Right renal pelvis (tissue), 4 donors: ENCODE measurements around the gene RABGEF1. TPM values are rescaled to one million over a fixed set of nuclear protein-coding genes. Genes with fewer than 3 reads are reported as not detected.
"Not testable (repeated sequence)": the region's sequence is repeated elsewhere in the genome, so short reads cannot be mapped to it uniquely, and the experiment has no call there.

ENCODE experiments used
- DNase-seq, 4 donors: peaks; one replicate each; pipeline ENCODE4 v3.0.0-alpha.2; 2013; ENCODE audit warnings: low read depth in 4 of 4, low spot score in 3 of 4, missing footprints in 1 of 4
- polyA plus RNA-seq, 4 donors: library from polyadenylated mRNA; unstranded; fragments of 120-200 nt; gene quantifications; one replicate each; pipeline ENCODE4 v1.2.1, GENCODE V29; 2013; ENCODE audit not compliant: insufficient read length in 4 of 4

RABGEF1 gene
- polyA plus RNA-seq, 4 donors: 29.0 to 37.1 (median 33.9) TPM

GRCh38 chr7:66845379-66846095 is 105.0 kb downstream of the RABGEF1 start:
- no peak for DNase-seq

GRCh38 chr7:66846096-66846445 is 105.5 kb downstream of the RABGEF1 start:
- DNase-seq: not testable (repeated sequence)

GRCh38 chr7:66847523-66847855 is 107.0 kb downstream of the RABGEF1 start:
- DNase-seq: not testable (repeated sequence)

- no peak for DNase-seq
These were observed 107.6 kb downstream of the RABGEF1 start for GRCh38 chr7:66847879-66848790.

GRCh38 chr7:66859339-66859738 is 118.8 kb downstream of the RABGEF1 start:
- no peak for DNase-seq

- no peak for DNase-seq
These were observed 119.5 kb downstream of the RABGEF1 start for GRCh38 chr7:66859794-66860645.

GRCh38 chr7:66860767-66861166 is 120.2 kb downstream of the RABGEF1 start:
- DNase-seq: no peak

Other genes starting within 250 kb of the RABGEF1 start
- gene KCTD7, start 111.9 kb upstream of the RABGEF1 start, polyA plus RNA-seq: 10 to 100 TPM; 23.5 to 26.8 (median 24.6) TPM
- gene TMEM248, start 180.5 kb downstream of the RABGEF1 start, polyA plus RNA-seq: 10 to 100 TPM; 72.5 to 87.4 (median 83.2) TPM